H9 (cell line): Measurements from ENCODE around the gene SCEL. TPM values are rescaled to one million over a fixed set of nuclear protein-coding genes. Genes with fewer than 3 reads are reported as not detected.

Experiments used
- DNase-seq: peaks from one replicate; pipeline ENCODE4 v3.0.0-alpha.2; 2017
- H2AFZ ChIP-seq: one replicate; pipeline ENCODE4 v1.6.1; 2013; ENCODE audit warnings: mild to moderate bottlenecking, low read length, control low read depth, moderate library complexity
- H2AK5ac ChIP-seq: 2 replicates; pipeline ENCODE4 v1.6.1; 2013; ENCODE audit warnings: low read length, control low read depth, mixed read lengths; ENCODE audit not compliant: insufficient read length
- H2BK120ac ChIP-seq: one replicate; pipeline ENCODE4 v1.6.1; 2013; ENCODE audit warnings: low read depth, mild to moderate bottlenecking, low read length, control low read depth, inconsistent platforms; ENCODE audit not compliant: poor library complexity, severe bottlenecking
- H2BK12ac ChIP-seq: 2 replicates; pipeline ENCODE4 v1.6.1; 2013; ENCODE audit warnings: low read length, control low read depth, mixed read lengths, low read depth; ENCODE audit not compliant: insufficient read length
- H2BK15ac ChIP-seq: 2 replicates; pipeline ENCODE4 v1.6.1; 2013; ENCODE audit warnings: low read depth, low read length, control low read depth
- H2BK20ac ChIP-seq: one replicate; pipeline ENCODE4 v1.6.1; 2013; ENCODE audit warnings: low read depth, mild to moderate bottlenecking, low read length, control low read depth, inconsistent platforms; ENCODE audit not compliant: poor library complexity, severe bottlenecking
- H2BK5ac ChIP-seq: 2 replicates; pipeline ENCODE4 v1.6.1; 2013; ENCODE audit warnings: low read length, control low read depth, mixed read lengths; ENCODE audit not compliant: insufficient read length
- H3K14ac ChIP-seq: 2 replicates; pipeline ENCODE4 v1.6.1; 2013; ENCODE audit warnings: low read length, control low read depth; ENCODE audit not compliant: insufficient read depth
- H3K18ac ChIP-seq: 2 replicates; pipeline ENCODE4 v1.6.1; 2013; ENCODE audit warnings: low read depth, mild to moderate bottlenecking, mixed read lengths, low read length, control low read depth; ENCODE audit not compliant: insufficient read length
- H3K23ac ChIP-seq: 2 replicates; pipeline ENCODE4 v1.6.1; 2013; ENCODE audit warnings: low read length, control low read depth, mixed read lengths, low read depth; ENCODE audit not compliant: insufficient read length
- H3K23me2 ChIP-seq: 2 replicates; pipeline ENCODE4 v1.6.1; 2013; ENCODE audit warnings: low read depth, mild to moderate bottlenecking, mixed read lengths, low read length, control low read depth; ENCODE audit not compliant: insufficient read length, poor library complexity, severe bottlenecking
- H3K27ac ChIP-seq: 2 replicates; pipeline ENCODE4 v1.5.1; 2013; ENCODE audit warnings: low read length, control low read depth, mixed read lengths, low read depth; ENCODE audit not compliant: insufficient read length
- H3K27me3 ChIP-seq: 2 replicates; pipeline ENCODE4 v1.6.1; 2013; ENCODE audit warnings: low read length, control low read depth, inconsistent platforms; ENCODE audit not compliant: insufficient read depth
- H3K4ac ChIP-seq: 2 replicates; pipeline ENCODE4 v1.6.1; 2013; ENCODE audit warnings: low read depth, mild to moderate bottlenecking, control low read depth, inconsistent platforms, low read length, moderate library complexity
- H3K4me1 ChIP-seq: 2 replicates; pipeline ENCODE4 v1.6.1; 2013; ENCODE audit warnings: low read length, control low read depth, inconsistent platforms; ENCODE audit not compliant: insufficient read depth
- H3K4me2 ChIP-seq: 2 replicates; pipeline ENCODE4 v1.6.1; 2013; ENCODE audit warnings: low read length, control low read depth, mixed read lengths; ENCODE audit not compliant: insufficient read length, insufficient read depth
- H3K56ac ChIP-seq: 2 replicates; pipeline ENCODE4 v1.6.1; 2013; ENCODE audit warnings: low read depth, mild to moderate bottlenecking, mixed read lengths, low read length, control low read depth; ENCODE audit not compliant: insufficient read length
- H3K79me1 ChIP-seq: 2 replicates; pipeline ENCODE4 v1.6.1; 2013; ENCODE audit warnings: low read depth, mild to moderate bottlenecking, moderate library complexity, low read length, control low read depth, inconsistent platforms; ENCODE audit not compliant: insufficient read depth, poor library complexity, severe bottlenecking
- H3K79me2 ChIP-seq: 2 replicates; pipeline ENCODE4 v1.6.1; 2013; ENCODE audit warnings: low read length, control low read depth, inconsistent platforms; ENCODE audit not compliant: insufficient read depth
- H3K9ac ChIP-seq: 2 replicates; pipeline ENCODE4 v1.6.1; 2013; ENCODE audit warnings: low read length, control low read depth, mixed read lengths; ENCODE audit not compliant: insufficient read length; ENCODE audit errors: extremely low read depth
- H3K9me3 ChIP-seq: one replicate; pipeline ENCODE4 v1.6.1; 2013; ENCODE audit warnings: low read depth, low read length, inconsistent platforms; ENCODE audit not compliant: control insufficient read depth
- H3T11ph ChIP-seq: one replicate; pipeline ENCODE4 v1.6.1; 2013; ENCODE audit warnings: mild to moderate bottlenecking, low read length, control low read depth, inconsistent platforms
- H4K20me1 ChIP-seq: one replicate; pipeline ENCODE4 v1.6.1; 2013; ENCODE audit not compliant: control insufficient read depth, insufficient read length, insufficient read depth
- H4K5ac ChIP-seq: 2 replicates; pipeline ENCODE4 v1.6.1; 2013; ENCODE audit warnings: low read depth, mild to moderate bottlenecking, mixed read lengths, low read length, control low read depth; ENCODE audit not compliant: insufficient read length
- H4K8ac ChIP-seq: replicated peaks from 2 replicates; pipeline ENCODE4 v1.6.1; 2013; ENCODE audit warnings: low read length, control low read depth, mixed read lengths, low read depth; ENCODE audit not compliant: insufficient read length
- H4K91ac ChIP-seq: 2 replicates; pipeline ENCODE4 v1.6.1; 2013; ENCODE audit warnings: low read depth, mild to moderate bottlenecking, moderate library complexity, mixed read lengths, low read length, control low read depth; ENCODE audit not compliant: insufficient read length
- H3K27ac Mint-ChIP-seq, 3 experiments: 2 replicates in 2 of 3; 3 replicates in 1 of 3; pipeline ENCODE4 v1.8.0; 2020 to 2021; ENCODE audit warnings: mixed read lengths in 3 of 3, mild to moderate bottlenecking in 1 of 3, moderate library complexity in 1 of 3
- H3K27me3 Mint-ChIP-seq: 2 replicates; pipeline ENCODE4 v1.8.0; 2021; ENCODE audit warnings: low read depth, mild to moderate bottlenecking, moderate library complexity, mixed read lengths
- H3K36me3 Mint-ChIP-seq, 3 experiments: 2 replicates in 2 of 3; 3 replicates in 1 of 3; pipeline ENCODE4 v1.8.0; 2020 to 2021; ENCODE audit warnings: low read depth in 3 of 3, mixed read lengths in 3 of 3; ENCODE audit not compliant: insufficient read depth in 1 of 3
- H3K4me1 Mint-ChIP-seq, 2 experiments: 2 replicates each; pipeline ENCODE4 v1.8.0; 2020; ENCODE audit warnings: mixed read lengths in 2 of 2
- H3K4me3 Mint-ChIP-seq, 2 experiments: 2 replicates in 1 of 2; 3 replicates in 1 of 2; pipeline ENCODE4 v1.8.0; 2020 to 2021; ENCODE audit warnings: mild to moderate bottlenecking in 2 of 2, mixed read lengths in 2 of 2, moderate library complexity in 1 of 2
- H3K9me3 Mint-ChIP-seq, 2 experiments: 2 replicates in 1 of 2; 3 replicates in 1 of 2; pipeline ENCODE4 v1.8.0; 2020; ENCODE audit warnings: mild to moderate bottlenecking in 2 of 2, mixed read lengths in 2 of 2, moderate library complexity in 1 of 2
- WGBS: extraction: QIAGEN DNeasy Blood & Tissue Kit; methylation state at CpG from one replicate; pipeline ENCODE4 v1.1.7; 2013; ENCODE audit warnings: missing lambda C conversion rate, low lambda C conversion rate, mixed read lengths; ENCODE audit not compliant: insufficient read length; ENCODE audit errors: extremely low coverage; 5-methylcytosine and 5-hydroxymethylcytosine counted together
- total RNA-seq: library from RNA; stranded (reverse); gene quantifications from 2 replicates; pipeline ENCODE4 v1.2.1, GENCODE V29; 2021
- TF ChIP-seq, protein P1 (sequence below): fragments of 200-600 bp; sonication (generic); conservative IDR thresholded peaks from 3 replicates; pipeline ENCODE4 v1.8.0; 2021; ENCODE audit warnings: antibody characterized with exemption, mild to moderate bottlenecking

SCEL gene
- total RNA-seq, 1 experiment from 2014 or later = not detected

DNA sequence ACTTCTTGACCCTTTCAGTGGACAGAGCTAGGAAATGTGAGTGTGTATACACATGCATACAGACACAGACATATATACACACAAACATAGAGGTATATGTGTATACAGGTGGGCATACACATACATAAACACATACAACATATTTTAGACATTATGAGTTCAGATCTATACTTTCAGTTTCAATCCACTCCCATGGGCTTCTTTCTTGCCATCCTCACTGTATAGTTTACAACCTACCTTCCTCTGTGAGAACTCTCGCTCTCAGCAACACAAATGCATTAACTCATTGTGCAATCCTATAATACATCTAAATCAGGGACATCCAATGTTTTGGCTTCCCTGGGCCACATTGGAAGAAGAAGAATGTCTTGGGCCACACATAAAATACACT is 21.2 kb upstream of the SCEL start:
- H4K20me1 ChIP-seq = no peaks in the 10 kb centered on the region
- H3K4me2 ChIP-seq = no peak overlapping the region
- no peak overlapping the region for H3K27ac Mint-ChIP-seq

More for the DNA sequence above, 21.2 kb upstream of the SCEL start:
- no peak overlapping the region for H2BK120ac ChIP-seq
- no peak overlapping the region for H2BK5ac ChIP-seq
- H3K4me3 Mint-ChIP-seq = no peak overlapping the region
- H4K5ac ChIP-seq = no peak overlapping the region
- no peaks in the 10 kb centered on the region for H3K27me3 Mint-ChIP-seq
- H3K79me1 ChIP-seq = no peaks in the 10 kb centered on the region
- DNase-seq = no peak
- no peak overlapping the region for H2BK20ac ChIP-seq
- H3K14ac ChIP-seq = no peak overlapping the region
- H3K79me2 ChIP-seq = no peaks in the 10 kb centered on the region
- H3T11ph ChIP-seq = no peak overlapping the region
- H3K9me3 Mint-ChIP-seq = no peaks in the 10 kb centered on the region
- no peaks in the 10 kb centered on the region for H3K23me2 ChIP-seq
- H3K18ac ChIP-seq = no peak overlapping the region
- H3K4me1 ChIP-seq = no peaks in the 10 kb centered on the region
- no peaks in the 10 kb centered on the region for H3K27me3 ChIP-seq
- no peak overlapping the region for H3K56ac ChIP-seq
- no peak overlapping the region for H4K8ac ChIP-seq
- H3K9ac ChIP-seq = no peak overlapping the region
- TF ChIP-seq, protein P1, sequence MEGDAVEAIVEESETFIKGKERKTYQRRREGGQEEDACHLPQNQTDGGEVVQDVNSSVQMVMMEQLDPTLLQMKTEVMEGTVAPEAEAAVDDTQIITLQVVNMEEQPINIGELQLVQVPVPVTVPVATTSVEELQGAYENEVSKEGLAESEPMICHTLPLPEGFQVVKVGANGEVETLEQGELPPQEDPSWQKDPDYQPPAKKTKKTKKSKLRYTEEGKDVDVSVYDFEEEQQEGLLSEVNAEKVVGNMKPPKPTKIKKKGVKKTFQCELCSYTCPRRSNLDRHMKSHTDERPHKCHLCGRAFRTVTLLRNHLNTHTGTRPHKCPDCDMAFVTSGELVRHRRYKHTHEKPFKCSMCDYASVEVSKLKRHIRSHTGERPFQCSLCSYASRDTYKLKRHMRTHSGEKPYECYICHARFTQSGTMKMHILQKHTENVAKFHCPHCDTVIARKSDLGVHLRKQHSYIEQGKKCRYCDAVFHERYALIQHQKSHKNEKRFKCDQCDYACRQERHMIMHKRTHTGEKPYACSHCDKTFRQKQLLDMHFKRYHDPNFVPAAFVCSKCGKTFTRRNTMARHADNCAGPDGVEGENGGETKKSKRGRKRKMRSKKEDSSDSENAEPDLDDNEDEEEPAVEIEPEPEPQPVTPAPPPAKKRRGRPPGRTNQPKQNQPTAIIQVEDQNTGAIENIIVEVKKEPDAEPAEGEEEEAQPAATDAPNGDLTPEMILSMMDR = no peak
- H3K27ac ChIP-seq = no peak overlapping the region
- no peak overlapping the region for H2AFZ ChIP-seq
- no peak overlapping the region for H3K23ac ChIP-seq
- no peak overlapping the region for H2AK5ac ChIP-seq
- no peak overlapping the region for H2BK15ac ChIP-seq
- H3K4me1 Mint-ChIP-seq = peaks cover 4 to 9% of the 10 kb centered on the region in 2 experiments; a peak in 3 of 4 replicates
- H3K4ac ChIP-seq = no peak overlapping the region
- H4K91ac ChIP-seq = no peak overlapping the region
- no CpG with 5 or more reads among the region's 1 CpG for WGBS
- no peak overlapping the region for H2BK12ac ChIP-seq
- no peaks in the 10 kb centered on the region for H3K9me3 ChIP-seq
- no peaks in the 10 kb centered on the region for H3K36me3 Mint-ChIP-seq
